Measurements from ENCODE around the gene BMF.

- TF ChIP-seq CTCF (IDR thresholded peaks at IDR 0.05; ENCODE audit: low read depth, low read length) (no peak), EZH2phosphoT487 (IDR thresholded peaks at IDR 0.05; ENCODE audit: low read depth) (no peak)
Observed at GRCh38 chr15:40133544-40133943, 24.9 kb upstream of the BMF start.
